GM21360 (cell line): Measurements from ENCODE around the gene MRPL18.
A peak's percentile ranks its signal among the peaks of the same experiment; 100 is the strongest.
"Not testable (repeated sequence)": the region's sequence is repeated elsewhere in the genome, so short reads cannot be mapped to it uniquely, and the experiment has no call there.

Experiments used
- ATAC-seq: cut with Tn5 transposase; IDR thresholded peaks from one replicate; pipeline ENCODE4 v1.9.1; 2021; ENCODE audit warnings: mild to moderate bottlenecking, moderate library complexity; ENCODE audit not compliant: unreplicated experiment

MRPL18 gene

DNA sequence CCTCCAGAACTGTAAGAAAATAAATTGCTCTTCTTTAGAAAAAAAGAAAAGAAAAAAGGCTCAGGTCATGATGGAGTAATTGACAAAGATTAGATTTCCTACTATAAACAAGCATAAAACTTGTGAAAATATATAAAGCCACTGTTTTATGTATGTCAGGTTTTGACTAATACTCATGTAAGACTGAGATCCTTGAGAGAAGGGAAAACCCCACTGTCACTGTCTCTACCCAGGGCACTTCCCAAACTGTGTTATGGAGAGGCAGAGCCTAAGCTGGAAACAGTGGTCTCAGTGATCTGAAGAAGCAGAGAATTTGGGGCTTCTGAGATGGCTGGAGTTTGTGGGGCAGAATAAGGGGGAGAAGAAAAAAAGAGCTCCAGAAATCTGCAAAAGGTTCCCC is 20.8 kb upstream of the MRPL18 start:
- no peak for ATAC-seq

DNA sequence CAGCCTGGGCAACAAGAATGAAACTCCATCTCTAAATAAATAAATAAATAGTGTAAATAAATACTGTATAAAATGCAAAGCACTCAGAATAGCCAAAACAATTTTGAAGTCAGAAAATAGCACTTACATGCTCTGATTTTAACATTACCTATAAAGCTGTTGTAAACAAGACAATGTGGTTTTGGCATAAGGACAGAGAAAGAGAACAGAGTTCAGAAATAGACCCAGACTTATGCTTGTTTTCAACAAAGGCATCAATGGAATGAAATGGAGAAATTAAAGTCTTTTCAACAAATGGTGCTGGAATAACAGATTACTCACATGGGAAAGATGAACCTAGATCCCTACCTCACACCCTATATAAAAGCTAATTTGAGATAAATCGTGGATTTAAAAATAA is 18.1 kb upstream of the MRPL18 start:
- no peak for ATAC-seq

DNA sequence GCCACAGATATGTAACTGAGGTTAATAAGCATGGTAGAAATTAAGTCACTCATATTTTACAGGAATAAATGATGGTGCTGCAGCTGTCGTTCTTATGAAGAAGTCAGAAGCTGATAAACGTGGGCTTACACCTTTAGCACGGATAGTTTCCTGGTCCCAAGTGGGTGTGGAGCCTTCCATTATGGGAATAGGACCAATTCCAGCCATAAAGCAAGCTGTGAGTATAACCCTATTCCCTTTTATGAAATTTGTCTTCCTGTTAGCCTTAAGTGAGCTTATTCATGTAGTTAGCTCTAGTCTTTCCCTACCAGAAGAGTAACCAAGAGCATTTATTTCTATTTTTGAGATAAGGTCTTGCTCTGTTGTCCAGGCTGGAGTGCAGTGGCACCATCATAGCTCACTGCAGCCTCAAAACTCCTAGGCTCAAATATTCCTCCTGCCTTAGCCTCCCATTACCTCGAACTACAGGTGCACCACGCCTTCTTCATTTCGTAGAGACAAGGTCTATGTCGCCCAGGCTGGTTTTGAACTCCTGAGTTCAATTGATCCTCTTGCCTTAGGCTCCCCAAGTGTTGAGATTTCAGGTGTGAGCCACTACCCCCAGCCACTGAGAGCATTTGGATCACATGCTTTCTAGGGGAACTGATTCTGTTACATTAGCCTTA is 12.9 kb upstream of the MRPL18 start:
- ATAC-seq, result no peak

DNA sequence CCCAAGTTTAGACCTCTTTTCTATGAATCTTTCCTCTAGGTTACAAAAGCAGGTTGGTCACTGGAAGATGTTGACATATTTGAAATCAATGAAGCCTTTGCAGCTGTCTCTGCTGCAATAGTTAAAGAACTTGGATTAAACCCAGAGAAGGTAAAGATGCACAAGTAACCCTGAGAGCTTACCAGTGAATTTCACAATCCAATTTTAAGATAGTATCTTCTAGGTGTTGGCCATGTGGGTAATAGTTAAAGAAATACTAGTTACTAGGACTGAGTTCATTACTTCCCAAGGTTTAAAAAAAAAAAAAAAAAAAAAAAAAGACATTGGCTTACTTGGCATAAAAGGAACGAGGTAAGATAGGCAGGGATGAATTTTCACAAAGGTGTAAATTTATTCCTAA is 12.1 kb upstream of the MRPL18 start:
- ATAC-seq, result no peak

DNA sequence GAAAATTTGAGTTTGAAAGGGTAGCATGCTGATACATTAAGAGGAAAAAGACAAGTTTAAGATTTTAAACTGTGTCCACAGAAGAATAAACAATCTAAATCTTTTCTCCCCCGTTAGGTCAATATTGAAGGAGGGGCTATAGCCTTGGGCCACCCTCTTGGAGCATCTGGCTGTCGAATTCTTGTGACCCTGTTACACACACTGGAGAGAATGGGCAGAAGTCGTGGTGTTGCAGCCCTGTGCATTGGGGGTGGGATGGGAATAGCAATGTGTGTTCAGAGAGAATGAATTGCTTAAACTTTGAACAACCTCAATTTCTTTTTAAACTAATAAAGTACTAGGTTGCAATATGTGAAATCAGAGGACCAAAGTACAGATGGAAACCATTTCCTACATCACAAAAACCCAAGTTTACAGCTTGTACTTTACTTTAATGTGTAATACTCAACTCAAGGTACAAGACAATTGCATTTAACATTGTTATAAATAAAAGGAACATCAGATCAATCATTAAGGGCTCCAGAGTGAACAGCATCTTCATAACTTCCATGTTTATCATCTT is 11.6 kb upstream of the MRPL18 start:
- no peak for ATAC-seq

DNA sequence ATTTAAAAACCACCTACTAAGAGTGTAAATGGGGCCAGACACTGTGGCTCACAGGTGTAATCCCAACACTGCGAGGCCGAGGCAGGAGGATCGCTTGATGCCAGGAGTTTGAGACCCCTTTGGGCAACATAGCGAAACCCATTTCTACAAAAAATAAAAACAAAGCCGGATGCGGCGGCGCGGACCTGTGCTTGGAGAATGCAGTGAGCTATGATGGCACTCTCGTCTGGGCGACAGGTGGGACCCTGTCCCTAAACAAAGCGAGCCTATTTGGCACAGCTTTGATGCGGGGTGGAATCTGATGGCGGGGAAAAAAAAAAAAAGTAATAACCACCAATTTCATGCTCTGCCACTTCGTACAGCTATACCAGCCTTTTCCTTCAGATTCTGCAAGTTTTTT is 2.0 kb upstream of the MRPL18 start:
- no peak for ATAC-seq

DNA sequence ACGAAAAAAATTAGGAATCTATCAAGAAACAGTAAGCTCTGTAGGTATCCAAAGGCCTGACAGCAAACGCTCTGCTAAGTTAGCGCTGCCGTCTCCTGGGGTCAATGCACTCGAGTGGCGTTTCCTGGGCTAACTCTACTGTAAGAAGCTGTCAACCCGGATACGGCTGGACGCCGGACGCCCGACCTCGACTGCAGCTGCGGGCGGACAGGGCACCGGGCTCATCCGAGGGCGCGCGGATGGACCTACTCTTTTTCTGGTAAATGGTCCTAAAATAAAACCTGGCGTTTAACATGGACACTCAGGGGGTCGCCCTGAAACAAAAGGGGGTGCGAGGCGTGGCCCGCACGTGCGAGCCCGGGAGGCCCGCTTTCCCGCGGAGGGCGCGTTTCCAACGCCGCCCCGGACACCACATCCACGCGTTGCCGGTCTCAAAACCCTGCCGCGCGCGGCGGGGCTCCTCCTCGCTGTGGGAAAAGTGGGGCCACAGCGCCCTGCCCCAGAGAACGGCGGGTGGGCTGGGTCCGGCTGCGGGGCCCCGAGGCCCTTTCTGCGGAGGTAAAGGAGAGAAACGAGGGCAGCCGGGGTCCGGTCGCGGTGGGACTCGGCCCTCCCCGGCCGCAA is 1.4 kb upstream of the MRPL18 start:
- peak; percentile 1 for ATAC-seq

DNA sequence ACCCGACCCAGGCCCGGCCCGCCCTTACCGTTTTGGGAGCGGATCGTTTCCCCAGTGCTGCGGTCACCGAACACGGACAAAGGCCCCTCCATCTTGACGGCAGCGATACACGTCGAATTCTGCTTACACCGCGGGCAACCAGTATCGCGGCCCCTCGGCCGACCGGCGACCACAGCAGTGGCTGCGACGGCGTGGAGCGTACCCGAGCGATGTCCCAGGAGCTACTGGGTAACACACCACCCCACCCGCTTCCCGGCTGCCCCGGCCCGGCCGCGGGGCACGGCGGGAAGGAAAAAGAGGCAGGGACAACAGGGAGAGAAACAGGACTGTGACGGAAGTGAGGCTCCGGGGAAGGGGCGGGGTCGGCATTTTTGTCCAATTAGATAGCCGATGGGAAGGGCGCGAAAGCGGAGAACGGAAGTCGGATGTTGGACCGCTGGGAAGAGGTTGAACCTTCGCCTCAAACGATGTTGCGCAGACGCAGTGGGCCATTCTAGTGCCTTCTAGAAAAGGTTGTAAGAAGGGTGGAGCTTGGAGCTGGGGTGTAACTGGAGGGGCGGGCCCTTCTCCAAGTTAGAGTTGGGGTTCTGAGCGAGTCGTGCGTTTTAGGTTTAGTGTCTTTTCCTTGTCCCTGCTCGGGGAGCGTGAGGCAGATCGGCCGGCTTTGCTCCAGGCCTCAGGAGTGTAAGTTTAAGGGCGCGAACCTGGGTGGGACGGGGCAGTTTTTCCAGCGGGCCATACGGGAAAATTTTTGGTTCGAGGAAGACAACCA is 704 bp upstream of the MRPL18 start, which contains the start of gene TCP1:
TCP1 (minus strand) TSS at position 226 of the 772 bp plus-strand sequence; CDS start at position 92, 134 bp downstream.
- peak; percentile 74 for ATAC-seq

DNA sequence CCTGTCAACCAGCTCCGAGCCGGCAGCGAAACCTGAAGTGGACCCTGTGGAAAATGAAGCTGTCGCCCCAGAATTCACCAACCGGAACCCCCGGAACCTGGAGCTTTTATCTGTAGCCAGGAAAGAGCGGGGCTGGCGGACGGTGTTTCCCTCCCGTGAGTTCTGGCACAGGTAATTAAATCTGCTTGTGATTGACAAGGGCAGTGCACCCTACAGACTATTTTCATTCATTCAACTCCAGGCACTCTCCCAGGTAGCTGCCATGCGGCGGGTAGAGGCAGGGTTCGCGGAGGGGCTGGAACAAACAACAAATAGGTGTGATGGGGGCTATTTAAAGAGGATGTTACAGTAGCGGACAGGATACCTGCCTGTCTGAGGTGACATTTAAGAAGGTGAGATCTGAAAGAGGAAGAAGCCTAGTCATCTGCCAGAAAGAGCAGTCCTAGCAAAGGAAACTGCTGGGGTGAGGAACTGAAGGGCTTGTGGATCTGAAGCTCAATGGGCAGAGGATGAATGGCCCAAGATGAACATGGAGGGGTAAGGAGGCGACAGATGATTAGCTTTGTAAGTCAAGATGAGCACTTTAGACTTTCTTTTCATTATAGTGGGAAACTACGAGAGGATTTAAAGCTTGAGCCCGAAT is 810 bp downstream of the MRPL18 start:
- ATAC-seq, result no peak

DNA sequence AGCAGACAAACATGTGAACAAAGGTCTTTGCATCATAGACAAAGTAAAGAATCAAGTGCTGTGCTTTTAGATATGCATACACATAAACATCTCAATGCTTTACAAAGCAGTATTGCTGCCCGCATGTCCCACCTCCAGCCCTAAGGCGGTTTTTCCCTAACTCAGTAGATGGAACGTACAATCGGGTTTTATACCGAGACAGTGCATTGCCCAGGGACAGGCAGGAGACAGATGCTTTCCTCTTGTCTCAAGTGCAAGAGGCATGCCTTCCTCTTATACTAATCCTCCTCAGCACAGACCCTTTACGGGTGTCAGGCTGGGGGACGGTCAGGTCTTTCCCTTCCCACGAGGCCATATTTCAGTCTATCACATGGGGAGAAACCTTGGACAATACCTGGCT is 4.7 kb downstream of the MRPL18 start:
- not testable (repeated sequence) for ATAC-seq

DNA sequence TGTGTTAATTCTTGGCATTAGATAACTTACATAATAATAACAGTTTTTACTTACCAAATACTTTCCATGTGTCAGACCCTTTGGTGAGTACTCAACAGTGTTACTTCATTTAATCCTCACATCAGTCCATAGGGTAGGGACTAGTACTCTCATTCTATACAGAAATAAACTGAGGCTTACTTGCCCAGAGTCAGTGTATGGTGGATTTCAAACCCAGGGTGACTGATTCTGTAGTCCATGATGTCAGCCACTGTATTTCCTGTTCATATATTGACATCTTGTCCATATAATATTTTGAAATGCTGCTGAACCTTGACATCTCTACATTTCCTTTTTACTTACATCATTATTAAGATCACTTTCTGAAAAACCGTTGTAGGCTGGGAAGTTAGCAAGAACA is 7.3 kb downstream of the MRPL18 start:
- ATAC-seq, result no peak

DNA sequence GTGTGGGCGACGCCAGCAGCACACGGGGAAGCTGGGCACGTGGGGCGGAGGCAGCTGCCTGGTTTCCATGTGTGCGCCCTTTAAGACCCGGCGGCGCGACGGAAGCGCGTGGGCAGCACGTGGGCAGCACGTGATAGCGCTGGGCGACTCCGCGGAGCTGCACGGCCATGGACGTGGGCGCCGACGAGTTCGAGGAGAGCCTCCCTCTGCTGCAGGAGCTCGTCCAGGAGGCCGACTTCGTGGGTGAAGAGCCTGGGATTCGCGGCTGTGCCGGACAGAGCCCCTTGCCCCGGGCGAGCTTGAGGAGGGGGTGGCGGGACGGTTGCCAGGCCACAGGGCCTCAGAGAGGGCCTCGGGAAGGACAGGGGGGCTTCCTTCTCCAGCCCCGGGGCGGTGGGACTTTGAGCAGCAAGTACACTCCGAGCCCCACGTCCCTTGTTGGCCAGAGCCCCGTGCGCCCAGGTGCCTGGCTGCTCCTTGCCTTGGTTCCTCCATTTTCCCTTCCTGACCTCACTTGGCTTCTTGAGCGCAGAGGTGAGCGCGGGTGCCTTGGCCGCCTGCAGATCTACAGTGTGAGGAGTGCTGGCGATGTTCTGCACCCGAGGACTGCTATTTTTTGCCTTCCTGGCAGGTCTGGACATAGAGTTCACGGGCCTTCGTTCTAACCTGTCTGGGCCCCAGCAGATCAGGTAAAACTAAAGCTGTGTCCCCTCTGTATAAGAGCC is 10.0 kb downstream of the MRPL18 start, which contains the start of gene PNLDC1:
PNLDC1 (plus strand) TSS at position 136 of the 725 bp plus-strand sequence; CDS start at position 168, 32 bp downstream.
- no peak for ATAC-seq

DNA sequence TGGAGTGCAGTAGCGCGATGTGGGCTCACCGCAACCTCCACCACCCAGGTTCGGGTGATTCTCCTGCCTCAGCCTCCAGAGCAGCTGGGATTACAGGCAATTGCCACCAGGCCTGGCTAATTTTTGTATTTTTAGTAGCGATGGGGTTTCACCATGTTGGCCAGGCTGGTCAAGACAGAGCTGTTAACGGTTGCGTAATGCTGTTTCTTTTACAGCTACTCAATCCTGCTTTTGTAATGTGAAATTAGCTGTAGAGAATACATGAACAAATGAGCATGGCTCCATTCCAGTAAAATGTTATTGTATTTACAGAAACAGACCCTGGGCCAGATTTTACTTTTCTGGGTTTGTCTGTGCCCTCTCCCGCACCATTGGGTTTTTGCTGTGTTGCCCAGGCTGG is 11.7 kb downstream of the MRPL18 start:
- ATAC-seq, result no peak

DNA sequence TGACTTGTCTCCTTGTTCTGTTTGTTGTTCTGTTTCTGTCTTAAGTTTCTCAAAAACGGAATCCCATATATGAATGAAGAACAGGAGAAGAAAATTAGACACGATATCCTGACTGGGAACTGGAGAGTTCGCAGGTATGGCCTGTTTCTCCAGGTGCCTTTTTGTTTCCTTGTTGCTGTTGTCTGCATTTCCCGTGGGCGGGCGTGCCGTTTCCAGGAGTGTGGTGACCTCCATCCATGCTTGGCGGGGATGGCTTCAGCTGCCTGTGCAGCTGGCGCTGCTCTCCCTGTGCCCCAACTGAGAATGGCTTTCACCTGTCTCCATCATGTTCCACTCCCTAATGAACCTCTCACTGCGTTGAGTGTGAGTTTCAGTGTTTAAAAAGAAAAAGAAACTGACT is 14.2 kb downstream of the MRPL18 start:
- ATAC-seq, result no peak

DNA sequence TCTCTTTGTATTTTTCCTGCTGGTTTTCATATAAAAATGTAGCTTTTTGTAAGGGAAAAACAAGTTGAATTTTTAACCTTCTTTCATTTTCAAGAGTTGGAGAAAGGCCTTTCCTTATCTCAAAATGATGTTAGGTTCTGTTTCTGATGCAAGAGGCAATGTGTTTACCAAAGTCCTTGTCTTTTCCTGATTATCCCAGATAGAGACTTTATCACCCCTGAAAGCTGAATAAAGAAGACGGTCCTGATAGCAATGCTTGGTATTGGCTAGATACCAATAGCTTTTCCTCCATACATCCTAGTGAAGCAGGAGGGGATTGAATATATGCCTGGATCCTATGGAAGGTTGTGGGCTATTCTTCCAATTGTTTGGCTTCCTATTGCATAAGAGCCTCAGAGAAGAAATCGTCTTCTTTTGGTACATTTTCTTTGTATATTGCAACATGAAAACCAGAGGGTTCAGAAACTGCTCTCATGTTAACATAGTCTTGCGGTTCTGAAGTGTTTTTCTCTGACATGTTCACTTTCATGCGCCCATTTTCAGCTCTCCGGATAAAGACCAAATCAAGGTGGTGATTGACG is 15.3 kb downstream of the MRPL18 start:
- ATAC-seq, result no peak

DNA sequence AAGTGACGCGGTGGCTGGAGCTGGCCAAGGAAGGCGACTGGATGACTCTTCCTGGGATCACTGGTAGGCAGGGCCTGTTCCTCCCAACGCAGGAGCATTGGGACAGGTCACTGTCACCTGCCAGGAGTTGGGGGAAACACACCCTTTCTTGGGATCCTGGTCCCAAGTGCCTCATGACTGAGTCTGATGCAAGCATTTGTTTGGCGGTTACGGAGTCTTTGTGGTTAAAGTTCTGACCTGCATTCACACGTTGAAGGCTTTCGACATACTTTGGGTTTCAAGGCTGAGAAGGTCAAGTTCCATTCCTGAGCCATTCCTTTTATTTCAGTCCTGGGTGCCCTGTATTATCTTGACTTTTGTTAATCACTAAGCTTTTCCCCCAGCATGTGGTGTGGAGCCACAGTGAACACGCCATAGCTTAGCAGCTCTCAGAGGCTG is 15.8 kb downstream of the MRPL18 start:
- no peak for ATAC-seq

DNA sequence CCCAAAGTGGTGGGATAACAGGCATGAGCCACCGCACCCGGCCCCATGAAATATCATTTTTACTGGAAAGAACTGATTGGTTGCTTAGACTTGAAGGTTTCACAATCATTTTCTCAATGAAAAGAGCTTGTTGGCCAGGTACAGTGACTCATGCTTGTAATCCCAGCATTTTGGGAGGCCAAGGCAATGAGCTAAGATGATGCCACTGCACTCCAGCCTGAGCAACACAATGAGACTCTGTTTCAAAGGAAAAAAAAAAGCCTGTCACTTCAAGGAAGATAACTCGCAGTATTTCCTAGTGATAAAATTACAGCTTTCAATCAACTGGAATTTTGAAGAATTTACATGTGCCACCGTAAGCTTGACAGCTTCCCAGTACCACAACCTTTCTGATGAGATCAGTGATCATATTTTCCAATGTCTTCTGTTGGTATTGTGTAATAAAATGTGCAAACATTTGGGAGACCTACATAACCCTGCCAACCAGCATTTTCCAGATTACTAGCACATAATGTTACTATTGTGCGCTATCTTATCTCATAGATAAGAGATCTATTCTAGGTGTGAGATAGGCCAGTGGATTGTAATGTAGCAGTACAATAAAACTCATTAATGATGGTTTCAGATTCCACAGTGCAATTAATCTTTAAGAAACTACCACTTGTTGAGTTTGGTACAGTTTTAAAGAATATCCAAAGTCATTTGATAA is 17.0 kb downstream of the MRPL18 start:
- no peak for ATAC-seq

DNA sequence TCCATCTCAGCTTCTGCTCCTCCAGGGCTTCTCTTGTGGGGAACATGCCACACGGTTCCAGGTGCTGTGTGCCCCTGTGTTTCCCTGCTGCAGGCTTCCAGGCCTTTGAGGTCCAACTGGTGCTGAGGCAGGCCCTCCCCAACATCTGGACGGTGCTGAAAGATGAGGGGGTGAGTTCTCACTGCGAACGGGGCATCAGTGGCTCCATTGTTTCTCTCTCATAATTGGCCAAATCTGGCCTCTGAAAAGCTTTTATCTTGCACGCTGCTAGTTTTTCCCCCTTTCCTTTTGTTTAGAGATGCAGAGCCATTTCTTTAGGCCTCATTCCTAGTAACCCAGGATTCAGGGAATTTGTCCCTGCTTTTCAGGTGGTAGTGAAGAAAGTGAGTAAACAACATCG is 18.4 kb downstream of the MRPL18 start:
- no peak for ATAC-seq

DNA sequence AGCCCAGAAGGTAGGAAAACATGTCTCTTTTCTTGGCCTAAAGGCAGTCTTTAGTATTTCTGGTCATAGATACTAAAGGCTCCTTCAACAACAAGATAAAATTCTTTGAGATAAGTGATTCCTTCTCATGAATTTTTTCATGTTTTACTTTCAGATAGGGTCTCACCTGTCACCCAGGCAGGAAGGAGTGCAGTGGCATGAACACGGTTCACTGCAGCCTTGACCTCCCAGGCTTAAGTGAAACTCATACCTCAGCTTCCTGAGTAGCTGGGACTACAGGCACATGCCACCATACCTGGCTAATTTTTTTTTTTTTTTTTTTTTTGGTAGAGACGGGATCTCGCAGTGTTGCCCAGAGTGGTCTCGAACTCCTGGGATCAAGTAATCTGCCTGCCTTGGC is 18.9 kb downstream of the MRPL18 start:
- ATAC-seq, result no peak
